HepG2 (cell line): Measurements from ENCODE around the gene VSIG2. TPM values are rescaled to one million over a fixed set of nuclear protein-coding genes. Genes with fewer than 3 reads are reported as not detected.

Experiments
- ATRX ChIP-seq: sonication (generic); formaldehyde crosslinking; IDR thresholded peaks from 2 replicates; pipeline ENCODE4 v1.4.0; 2020; ENCODE audit warnings: missing genetic modification reagents, borderline replicate concordance
- CCAR2 ChIP-seq: fragments of 200-400 bp; formaldehyde crosslinking; optimal IDR thresholded peaks from 2 replicates; pipeline ENCODE3; 2018; ENCODE audit warnings: low read depth, mild to moderate bottlenecking, low read length, moderate library complexity
- ELF3 ChIP-seq: IDR thresholded peaks from 2 replicates; pipeline ENCODE4 v1.6.1; 2016; ENCODE audit warnings: missing genetic modification reagents, missing compliant biosample characterization
- ETS1 ChIP-seq: sonication (generic); formaldehyde crosslinking; IDR thresholded peaks from 2 replicates; pipeline ENCODE4 v1.4.0; 2020; ENCODE audit warnings: missing genetic modification reagents
- FOXM1 ChIP-seq: sonication (generic); formaldehyde crosslinking; IDR thresholded peaks from 2 replicates; pipeline ENCODE4 v1.5.0; 2020; ENCODE audit warnings: missing genetic modification reagents
- FUBP1 ChIP-seq: sonication (generic); formaldehyde crosslinking; IDR thresholded peaks from 2 replicates; pipeline ENCODE4 v1.5.1; 2020; ENCODE audit warnings: missing genetic modification reagents, mild to moderate bottlenecking, borderline replicate concordance
- HNRNPL ChIP-seq: fragments of 200-400 bp; formaldehyde crosslinking; IDR thresholded peaks from 2 replicates; pipeline ENCODE4 v1.6.1; 2017; ENCODE audit warnings: mild to moderate bottlenecking, low read depth, low read length
- IKZF1 ChIP-seq: fragments of 450-650 bp; IDR thresholded peaks from 2 replicates; pipeline ENCODE4 v1.7.1; 2016
- MAFG ChIP-seq: sonication (generic); formaldehyde crosslinking; IDR thresholded peaks from 2 replicates; pipeline ENCODE4 v1.5.1; 2020; ENCODE audit warnings: mild to moderate bottlenecking, missing genetic modification reagents
- SNRNP70 ChIP-seq: fragments of 200-400 bp; formaldehyde crosslinking; IDR thresholded peaks from 2 replicates; pipeline ENCODE4 v1.6.1; 2017; ENCODE audit warnings: mild to moderate bottlenecking, low read depth, low read length, moderate library complexity
- TBP ChIP-seq: sonication (generic); formaldehyde crosslinking; IDR thresholded peaks from 2 replicates; pipeline ENCODE4 v1.5.0; 2020; ENCODE audit warnings: missing genetic modification reagents
- ZFP41 ChIP-seq: sonication (generic); formaldehyde crosslinking; IDR thresholded peaks from 2 replicates; pipeline ENCODE4 v1.4.0; 2020; ENCODE audit warnings: mild to moderate bottlenecking, missing genetic modification reagents, borderline replicate concordance
- ZNF205 ChIP-seq: IDR thresholded peaks from 2 replicates; pipeline ENCODE4 v1.6.1; 2018; ENCODE audit warnings: missing biosample characterization, missing genetic modification reagents
- ZNF354B ChIP-seq: sonication (generic); formaldehyde crosslinking; IDR thresholded peaks from 2 replicates; pipeline ENCODE4 v1.8.0; 2022; ENCODE audit warnings: mild to moderate bottlenecking, missing genetic modification reagents
- ZNF503 ChIP-seq: sonication (generic); formaldehyde crosslinking; IDR thresholded peaks from 2 replicates; pipeline ENCODE4 v1.4.0; 2020; ENCODE audit warnings: missing genetic modification reagents
- ZNF549 ChIP-seq: sonication (generic); formaldehyde crosslinking; IDR thresholded peaks from 2 replicates; pipeline ENCODE4 v1.5.0; 2020; ENCODE audit warnings: missing genetic modification reagents
- ZNF687 ChIP-seq: sonication (generic); formaldehyde crosslinking; IDR thresholded peaks from 2 replicates; pipeline ENCODE4 v1.5.1; 2020; ENCODE audit warnings: mild to moderate bottlenecking, missing genetic modification reagents, moderate library complexity
- ZSCAN20 ChIP-seq: sonication (generic); formaldehyde crosslinking; IDR thresholded peaks from 2 replicates; pipeline ENCODE4 v1.4.0; 2020; ENCODE audit warnings: missing genetic modification reagents, mild to moderate bottlenecking, borderline replicate concordance
- polyA plus RNA-seq, 8 experiments: library from polyadenylated mRNA; depleted of rRNA in 3 of 8; stranded (reverse) in 7 of 8; unstranded in 1 of 8; fragments of >200 nt; fragmentation: Illumina TruSeq in 4 of 8; extraction: Trizol in 4 of 8; gene quantifications; 2 replicates each; pipeline versions ENCODE4 v1.2.1 to v1.2.3, GENCODE V29; 2011 to 2016; ENCODE audit warnings: low read depth in 4 of 8, missing spikeins in 1 of 8, mixed read lengths in 1 of 8; ENCODE audit not compliant: insufficient read depth in 1 of 8
- total RNA-seq, 5 experiments: library from RNA; depleted of rRNA; stranded (reverse); fragments of >200 nt; fragmentation: Illumina TruSeq; extraction: Trizol; gene quantifications; 2 replicates each; pipeline ENCODE4 v1.2.3, GENCODE V29; 2016; ENCODE audit warnings: low read depth in 1 of 5

The VSIG2 gene
- total and polyA plus RNA-seq, 2 of the 13 experiments (the other 11 are each of a cell fraction or from before 2014, with no cell fraction given), result 0.80 to 2.7 TPM

GRCh38 chr11:124740277-124740882 lies 11.7 kb downstream of the VSIG2 start (continued):
- no peak for TF ChIP-seq FUBP1
- TF ChIP-seq ATRX (CRISPR knock-in tag), result no peak
- TF ChIP-seq ZNF205 (CRISPR knock-in tag), result peak; percentile 53; the same call in 1 of the 2 replicates
- no peak for TF ChIP-seq IKZF1
- no peak for TF ChIP-seq SNRNP70
- no peak for TF ChIP-seq ETS1 (CRISPR knock-in tag)
- no peak for TF ChIP-seq ZNF549
- no peak for TF ChIP-seq ZSCAN20
- 0 out of 2 replicates have a peak, but pooled peaks have one; percentile 6 for TF ChIP-seq HNRNPL
- TF ChIP-seq TBP (CRISPR knock-in tag), result no peak
- no peak for TF ChIP-seq FOXM1 (CRISPR knock-in tag)
- no peak for TF ChIP-seq CCAR2
- no peak for TF ChIP-seq ZNF354B (CRISPR knock-in tag)
- no peak for TF ChIP-seq ZFP41 (CRISPR knock-in tag)
- no peak for TF ChIP-seq ZNF503
- no peak for TF ChIP-seq MAFG (CRISPR knock-in tag)
- 0 out of 2 replicates have a peak, but pooled peaks have one; percentile 17 for TF ChIP-seq ZNF687 (CRISPR knock-in tag)
- no peak for TF ChIP-seq ELF3 (CRISPR knock-in tag)
